Measurements from ENCODE around the gene MBNL1.

DNA sequence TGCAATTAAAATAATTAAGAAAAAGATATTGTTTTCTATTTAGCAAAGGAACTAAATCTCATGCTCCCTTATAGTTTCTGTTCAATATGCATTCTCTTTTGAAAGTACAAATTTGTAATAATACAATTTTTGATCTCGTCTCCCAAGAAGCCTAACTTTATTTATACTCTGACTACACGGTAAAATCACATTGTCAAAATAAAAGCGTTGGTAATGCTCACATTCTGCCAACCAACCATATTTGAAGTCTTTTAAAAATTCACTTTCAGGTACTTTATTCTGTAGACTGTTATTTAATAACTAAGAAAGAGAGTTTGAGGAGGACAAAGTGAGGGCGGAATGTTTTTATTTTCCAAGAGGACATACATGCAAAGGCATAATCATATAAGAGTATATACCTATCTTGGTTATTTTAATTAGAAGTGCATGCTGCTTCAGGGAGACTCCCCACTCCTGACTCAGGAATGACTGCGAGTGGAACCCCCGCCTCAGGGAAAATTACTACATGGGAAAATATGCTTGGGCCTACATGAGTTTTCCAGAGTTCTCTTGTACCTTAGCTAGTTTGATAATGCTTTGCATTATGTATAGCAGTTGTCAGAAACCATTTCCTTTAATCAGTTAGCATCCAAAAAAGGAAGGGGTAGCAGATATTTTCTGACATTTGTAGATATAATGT lies 19.3 kb downstream of the MBNL1 start:
- TF ChIP-seq, protein P1, sequence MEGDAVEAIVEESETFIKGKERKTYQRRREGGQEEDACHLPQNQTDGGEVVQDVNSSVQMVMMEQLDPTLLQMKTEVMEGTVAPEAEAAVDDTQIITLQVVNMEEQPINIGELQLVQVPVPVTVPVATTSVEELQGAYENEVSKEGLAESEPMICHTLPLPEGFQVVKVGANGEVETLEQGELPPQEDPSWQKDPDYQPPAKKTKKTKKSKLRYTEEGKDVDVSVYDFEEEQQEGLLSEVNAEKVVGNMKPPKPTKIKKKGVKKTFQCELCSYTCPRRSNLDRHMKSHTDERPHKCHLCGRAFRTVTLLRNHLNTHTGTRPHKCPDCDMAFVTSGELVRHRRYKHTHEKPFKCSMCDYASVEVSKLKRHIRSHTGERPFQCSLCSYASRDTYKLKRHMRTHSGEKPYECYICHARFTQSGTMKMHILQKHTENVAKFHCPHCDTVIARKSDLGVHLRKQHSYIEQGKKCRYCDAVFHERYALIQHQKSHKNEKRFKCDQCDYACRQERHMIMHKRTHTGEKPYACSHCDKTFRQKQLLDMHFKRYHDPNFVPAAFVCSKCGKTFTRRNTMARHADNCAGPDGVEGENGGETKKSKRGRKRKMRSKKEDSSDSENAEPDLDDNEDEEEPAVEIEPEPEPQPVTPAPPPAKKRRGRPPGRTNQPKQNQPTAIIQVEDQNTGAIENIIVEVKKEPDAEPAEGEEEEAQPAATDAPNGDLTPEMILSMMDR (IDR thresholded peaks at IDR 0.05; ENCODE audit: low read depth, low read length, missing input control) = no peak
- TF ChIP-seq, protein P2, sequence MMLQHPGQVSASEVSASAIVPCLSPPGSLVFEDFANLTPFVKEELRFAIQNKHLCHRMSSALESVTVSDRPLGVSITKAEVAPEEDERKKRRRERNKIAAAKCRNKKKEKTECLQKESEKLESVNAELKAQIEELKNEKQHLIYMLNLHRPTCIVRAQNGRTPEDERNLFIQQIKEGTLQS (IDR thresholded peaks at IDR 0.05) = no peak
- TF ChIP-seq, protein P3, sequence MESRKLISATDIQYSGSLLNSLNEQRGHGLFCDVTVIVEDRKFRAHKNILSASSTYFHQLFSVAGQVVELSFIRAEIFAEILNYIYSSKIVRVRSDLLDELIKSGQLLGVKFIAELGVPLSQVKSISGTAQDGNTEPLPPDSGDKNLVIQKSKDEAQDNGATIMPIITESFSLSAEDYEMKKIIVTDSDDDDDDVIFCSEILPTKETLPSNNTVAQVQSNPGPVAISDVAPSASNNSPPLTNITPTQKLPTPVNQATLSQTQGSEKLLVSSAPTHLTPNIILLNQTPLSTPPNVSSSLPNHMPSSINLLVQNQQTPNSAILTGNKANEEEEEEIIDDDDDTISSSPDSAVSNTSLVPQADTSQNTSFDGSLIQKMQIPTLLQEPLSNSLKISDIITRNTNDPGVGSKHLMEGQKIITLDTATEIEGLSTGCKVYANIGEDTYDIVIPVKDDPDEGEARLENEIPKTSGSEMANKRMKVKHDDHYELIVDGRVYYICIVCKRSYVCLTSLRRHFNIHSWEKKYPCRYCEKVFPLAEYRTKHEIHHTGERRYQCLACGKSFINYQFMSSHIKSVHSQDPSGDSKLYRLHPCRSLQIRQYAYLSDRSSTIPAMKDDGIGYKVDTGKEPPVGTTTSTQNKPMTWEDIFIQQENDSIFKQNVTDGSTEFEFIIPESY (IDR thresholded peaks at IDR 0.05) = no peak
- no peak for TF ChIP-seq RAD21 (IDR thresholded peaks at IDR 0.05)
- TF ChIP-seq TAF1 (conservative IDR thresholded peaks at IDR 0.05) = no peak
- TF ChIP-seq RXRA (IDR thresholded peaks at IDR 0.05) = no peak

Data from liver (tissue), 3 donors.